ENCODE results near the gene ARHGAP28.

ARHGAP28 gene

GRCh38 chr18:6959110-6959509 is 229.6 kb downstream of the ARHGAP28 start:
- no peaks in the 10 kb centered on the region for H3K9me3 ChIP-seq (ENCODE audit: control insufficient read depth, low read length)
- no peaks in the 10 kb centered on the region for H3K36me3 ChIP-seq (ENCODE audit: control insufficient read depth, insufficient read depth, low read length)
- no peak overlapping the region for H3K4me3 ChIP-seq (ENCODE audit: low read depth, low read length)
- no peaks in the 10 kb centered on the region for H3K27me3 ChIP-seq (ENCODE audit: control insufficient read depth, insufficient read depth, low read length)
- H3K9ac ChIP-seq: no peak overlapping the region
- TF ChIP-seq CTCF (IDR thresholded peaks at IDR 0.05): no peak
- H3K4me1 ChIP-seq: no peaks in the 10 kb centered on the region
- H3K4me2 ChIP-seq (ENCODE audit: low read length): no peak overlapping the region
- no peak overlapping the region for H3K27ac ChIP-seq
- no peak overlapping the region for H2AFZ ChIP-seq
- H3K79me2 ChIP-seq: no peaks in the 10 kb centered on the region

GRCh38 chr18:6960124-6960523 is 230.6 kb downstream of the ARHGAP28 start:
- no peak for TF ChIP-seq CTCF (IDR thresholded peaks at IDR 0.05)
- H3K79me2 ChIP-seq: no peaks in the 10 kb centered on the region
- H3K4me2 ChIP-seq (ENCODE audit: low read length): no peak overlapping the region
- H3K4me1 ChIP-seq: no peaks in the 10 kb centered on the region
- H3K36me3 ChIP-seq (ENCODE audit: control insufficient read depth, insufficient read depth, low read length): no peaks in the 10 kb centered on the region
- H2AFZ ChIP-seq: no peak overlapping the region
- no peaks in the 10 kb centered on the region for H3K9me3 ChIP-seq (ENCODE audit: control insufficient read depth, low read length)
- H3K4me3 ChIP-seq (ENCODE audit: low read depth, low read length): no peak overlapping the region
- no peak overlapping the region for H3K27ac ChIP-seq
- no peaks in the 10 kb centered on the region for H3K27me3 ChIP-seq (ENCODE audit: control insufficient read depth, insufficient read depth, low read length)
- no peak overlapping the region for H3K9ac ChIP-seq

- Histone ChIP-seq H3K27ac (no peak overlapping the region), H3K4me2 (ENCODE audit: low read length) (no peak overlapping the region), H3K4me1 (no peaks in the 10 kb centered on the region), H3K79me2 (no peaks in the 10 kb centered on the region), H3K9me3 (ENCODE audit: control insufficient read depth, low read length) (no peaks in the 10 kb centered on the region), H3K36me3 (ENCODE audit: control insufficient read depth, insufficient read depth, low read length) (no peaks in the 10 kb centered on the region), H2AFZ (no peak overlapping the region), H3K27me3 (ENCODE audit: control insufficient read depth, insufficient read depth, low read length) (no peaks in the 10 kb centered on the region), H3K4me3 (ENCODE audit: low read depth, low read length) (no peak overlapping the region), H3K9ac (no peak overlapping the region)
- no peak for TF ChIP-seq CTCF (IDR thresholded peaks at IDR 0.05)
Measured at GRCh38 chr18:6960656-6961055, 231.1 kb downstream of the ARHGAP28 start.

GRCh38 chr18:6961331-6961730 is 231.8 kb downstream of the ARHGAP28 start:
- Histone ChIP-seq H3K4me1 (no peaks in the 10 kb centered on the region), H3K79me2 (no peaks in the 10 kb centered on the region), H3K27me3 (ENCODE audit: control insufficient read depth, insufficient read depth, low read length) (no peaks in the 10 kb centered on the region), H3K4me2 (ENCODE audit: low read length) (no peak overlapping the region), H3K27ac (no peak overlapping the region), H3K9ac (no peak overlapping the region), H2AFZ (no peak overlapping the region), H3K36me3 (ENCODE audit: control insufficient read depth, insufficient read depth, low read length) (no peaks in the 10 kb centered on the region), H3K4me3 (ENCODE audit: low read depth, low read length) (no peak overlapping the region), H3K9me3 (ENCODE audit: control insufficient read depth, low read length) (no peaks in the 10 kb centered on the region)
- no peak for TF ChIP-seq CTCF (IDR thresholded peaks at IDR 0.05)

GRCh38 chr18:6962571-6963451 is 233.3 kb downstream of the ARHGAP28 start:
- TF ChIP-seq CTCF (IDR thresholded peaks at IDR 0.05): no peak
- Histone ChIP-seq H3K9ac (no peak overlapping the region), H3K36me3 (ENCODE audit: control insufficient read depth, insufficient read depth, low read length) (no peaks in the 10 kb centered on the region), H3K4me2 (ENCODE audit: low read length) (no peak overlapping the region), H3K9me3 (ENCODE audit: control insufficient read depth, low read length) (no peaks in the 10 kb centered on the region), H3K27ac (no peak overlapping the region), H3K4me1 (no peaks in the 10 kb centered on the region), H3K79me2 (no peaks in the 10 kb centered on the region), H3K4me3 (ENCODE audit: low read depth, low read length) (no peak overlapping the region), H2AFZ (no peak overlapping the region), H3K27me3 (ENCODE audit: control insufficient read depth, insufficient read depth, low read length) (no peaks in the 10 kb centered on the region)
